HEK293T (cell line): ENCODE measurements around the gene USP32.

ENCODE experiments used
- BHLHE40 ChIP-seq: fragments of 450-650 bp; IDR thresholded peaks from 2 replicates; pipeline ENCODE4 v1.6.1; 2016; ENCODE audit warnings: mild to moderate bottlenecking, moderate library complexity, borderline replicate concordance
- ELF4 ChIP-seq: fragments of 450-650 bp; IDR thresholded peaks from 2 replicates; pipeline ENCODE4 v1.6.1; 2017; ENCODE audit warnings: antibody characterized with exemption
- FOXA1 ChIP-seq: fragments of 450-650 bp; IDR thresholded peaks from 2 replicates; pipeline ENCODE4 v1.6.1; 2016; ENCODE audit warnings: mild to moderate bottlenecking
- FOXK2 ChIP-seq: fragments of 450-650 bp; IDR thresholded peaks from 2 replicates; pipeline ENCODE4 v1.6.1; 2016; ENCODE audit warnings: mild to moderate bottlenecking
- FOXM1 ChIP-seq: fragments of 450-650 bp; IDR thresholded peaks from 2 replicates; pipeline ENCODE4 v1.6.1; 2017; ENCODE audit warnings: mild to moderate bottlenecking, borderline replicate concordance
- HDGF ChIP-seq: fragments of 450-650 bp; IDR thresholded peaks from 2 replicates; pipeline ENCODE4 v1.6.1; 2017; ENCODE audit warnings: antibody characterized with exemption, borderline replicate concordance
- L3MBTL2 ChIP-seq: fragments of 450-650 bp; conservative IDR thresholded peaks from 2 replicates; pipeline ENCODE4 v1.6.1; 2016; ENCODE audit warnings: mild to moderate bottlenecking
- NFRKB ChIP-seq: fragments of 450-650 bp; IDR thresholded peaks from 2 replicates; pipeline ENCODE4 v1.6.1; 2016; ENCODE audit warnings: mild to moderate bottlenecking, moderate library complexity
- SP1 ChIP-seq: fragments of 450-650 bp; IDR thresholded peaks from 2 replicates; pipeline ENCODE4 v1.6.1; 2017
- SUZ12 ChIP-seq: fragments of 450-650 bp; IDR thresholded peaks from 2 replicates; pipeline ENCODE4 v1.6.1; 2016; ENCODE audit warnings: mild to moderate bottlenecking
- TARDBP ChIP-seq: fragments of 450-650 bp; IDR thresholded peaks from 2 replicates; pipeline ENCODE4 v1.6.1; 2016
- TF ChIP-seq, protein P1 (sequence below): fragments of 450-650 bp; IDR thresholded peaks from 2 replicates; pipeline ENCODE4 v1.6.1; 2016

DNA sequence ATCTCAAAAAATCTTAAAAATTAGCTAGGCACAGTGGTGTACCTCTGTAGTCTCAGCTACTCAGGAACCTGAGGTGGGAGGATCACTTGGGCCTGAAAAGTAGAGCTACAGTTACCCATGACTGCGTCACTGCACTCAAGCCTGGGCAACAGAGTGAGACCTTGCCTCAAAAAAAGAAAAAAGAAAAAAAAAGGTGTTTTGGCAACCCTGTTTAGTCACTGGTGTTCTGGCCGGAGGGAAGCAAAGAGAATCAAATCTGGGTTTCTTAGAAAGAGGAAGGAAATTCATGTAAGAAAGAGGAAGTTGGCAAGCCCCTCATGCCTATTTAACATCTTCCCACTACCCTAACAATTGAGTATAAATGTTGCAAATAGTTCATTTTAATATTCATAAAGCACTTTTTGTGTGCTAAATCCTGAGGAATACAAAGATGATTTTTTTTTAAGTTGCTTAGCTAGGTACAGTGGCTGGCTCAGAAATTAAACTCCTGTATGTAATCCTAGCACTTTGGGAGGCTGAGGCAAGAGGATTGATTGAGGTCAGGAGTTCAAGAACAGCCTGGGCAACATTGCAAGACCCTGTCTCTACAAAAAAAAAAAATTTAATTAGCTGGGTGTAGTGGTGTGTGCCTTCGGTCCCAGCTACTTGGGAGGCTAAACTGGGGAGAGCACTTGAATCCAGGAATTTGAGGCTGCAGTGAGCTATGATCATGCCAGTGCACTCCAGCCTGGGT is 6.5 kb upstream of the USP32 start:
- TF ChIP-seq NFRKB = no peak
- no peak for TF ChIP-seq BHLHE40
- no peak for TF ChIP-seq ELF4
- no peak for TF ChIP-seq FOXM1
- TF ChIP-seq FOXA1 = no peak
- TF ChIP-seq TARDBP = no peak
- TF ChIP-seq SP1 = no peak
- TF ChIP-seq, protein P1, sequence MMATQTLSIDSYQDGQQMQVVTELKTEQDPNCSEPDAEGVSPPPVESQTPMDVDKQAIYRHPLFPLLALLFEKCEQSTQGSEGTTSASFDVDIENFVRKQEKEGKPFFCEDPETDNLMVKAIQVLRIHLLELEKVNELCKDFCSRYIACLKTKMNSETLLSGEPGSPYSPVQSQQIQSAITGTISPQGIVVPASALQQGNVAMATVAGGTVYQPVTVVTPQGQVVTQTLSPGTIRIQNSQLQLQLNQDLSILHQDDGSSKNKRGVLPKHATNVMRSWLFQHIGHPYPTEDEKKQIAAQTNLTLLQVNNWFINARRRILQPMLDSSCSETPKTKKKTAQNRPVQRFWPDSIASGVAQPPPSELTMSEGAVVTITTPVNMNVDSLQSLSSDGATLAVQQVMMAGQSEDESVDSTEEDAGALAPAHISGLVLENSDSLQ = no peak
- no peak for TF ChIP-seq L3MBTL2
- TF ChIP-seq FOXK2 = no peak
- no peak for TF ChIP-seq SUZ12
- TF ChIP-seq HDGF = no peak
